NCI-H2196 (cell line): ENCODE data around the gene RBM5.

Source experiments
- DNase-seq: peaks from one replicate; lab custom pipeline; 2025; ENCODE audit not compliant: unreplicated experiment; lab: John Stamatoyannopoulos, UW

RBM5 gene

GRCh38 chr3:50138266-50139200 is 49.8 kb downstream of the RBM5 start:
- peak; percentile 31 for DNase-seq

DNA sequence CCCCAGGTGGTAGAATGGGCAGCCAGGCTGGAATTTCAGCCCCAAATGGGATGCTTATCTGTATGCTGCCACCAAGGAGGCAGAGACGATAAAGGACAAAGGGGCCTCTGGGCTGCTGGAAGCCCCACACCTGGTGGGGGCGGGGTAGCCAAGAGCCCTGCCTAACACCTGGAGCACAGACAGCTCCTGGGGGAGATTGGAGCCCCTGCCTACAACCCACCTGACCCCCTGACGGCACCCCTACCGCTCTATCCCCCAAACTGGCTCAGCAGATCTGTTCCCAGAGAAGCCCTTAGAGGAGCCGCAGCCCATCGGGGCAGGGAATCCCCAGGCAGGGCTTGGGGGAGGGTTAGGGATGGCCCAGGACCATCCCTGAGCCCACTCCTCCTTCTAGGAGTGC is 50.6 kb downstream of the RBM5 start:
- no peak for DNase-seq

DNA sequence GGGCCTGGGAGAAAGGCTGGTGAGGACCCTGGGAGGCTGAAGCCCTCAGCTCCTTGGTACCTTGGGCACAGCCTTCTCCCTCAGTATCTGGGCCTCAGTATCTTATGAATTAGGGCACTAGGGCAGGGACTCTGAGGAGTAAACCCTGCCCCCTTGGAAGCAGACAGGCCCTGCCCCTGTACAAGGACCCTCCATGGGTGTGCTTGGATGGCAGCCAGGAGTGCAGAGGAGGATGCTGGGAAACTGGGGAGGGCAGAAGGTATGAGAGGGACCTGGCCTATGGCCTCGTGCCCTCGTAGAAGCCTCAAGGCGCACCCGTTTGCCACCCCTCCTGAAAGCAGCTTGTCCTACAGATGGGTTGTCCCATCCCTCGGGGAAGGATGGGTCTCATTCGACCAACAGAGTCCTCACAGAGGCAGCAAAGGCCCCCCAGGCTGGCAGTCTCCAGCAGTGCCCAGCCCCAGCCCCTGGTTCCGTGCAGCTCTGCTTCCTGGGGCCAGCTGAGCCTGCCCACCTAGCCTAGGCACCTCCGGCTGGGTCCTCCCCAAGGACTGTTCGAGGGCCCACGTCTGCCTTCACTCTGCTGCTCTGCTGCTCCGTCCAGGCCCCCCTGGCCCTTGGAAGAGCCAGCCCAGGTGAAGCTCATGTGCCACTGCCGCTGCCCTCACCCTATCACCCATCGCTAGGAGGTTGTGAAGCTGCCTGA is 51.2 kb downstream of the RBM5 start:
- no peak for DNase-seq

- DNase-seq: no peak
Measured at GRCh38 chr3:50140990-50141389, 52.3 kb downstream of the RBM5 start.

- no peak for DNase-seq
Measured at GRCh38 chr3:50146316-50146901, 57.7 kb downstream of the RBM5 start.

DNA sequence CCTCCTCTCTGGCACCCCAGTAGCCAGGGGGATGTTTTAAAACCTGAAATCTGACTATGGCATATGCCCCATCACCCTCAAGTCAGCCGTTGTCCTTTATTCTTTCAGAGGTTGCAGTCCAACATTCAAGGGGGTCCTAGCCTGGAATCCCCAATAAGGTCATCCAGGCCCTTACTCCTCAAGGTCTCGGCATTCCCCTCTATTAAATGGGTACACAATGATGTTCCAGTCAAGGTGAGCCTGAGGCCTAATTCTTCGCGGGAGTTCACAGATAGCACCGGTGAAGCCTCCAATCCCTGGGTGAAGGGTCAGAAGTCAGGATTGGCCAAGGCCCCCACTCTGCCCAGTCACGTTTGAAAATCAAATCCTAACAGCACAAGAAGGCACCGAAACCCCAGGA is 58.3 kb downstream of the RBM5 start:
- DNase-seq: no peak

DNA sequence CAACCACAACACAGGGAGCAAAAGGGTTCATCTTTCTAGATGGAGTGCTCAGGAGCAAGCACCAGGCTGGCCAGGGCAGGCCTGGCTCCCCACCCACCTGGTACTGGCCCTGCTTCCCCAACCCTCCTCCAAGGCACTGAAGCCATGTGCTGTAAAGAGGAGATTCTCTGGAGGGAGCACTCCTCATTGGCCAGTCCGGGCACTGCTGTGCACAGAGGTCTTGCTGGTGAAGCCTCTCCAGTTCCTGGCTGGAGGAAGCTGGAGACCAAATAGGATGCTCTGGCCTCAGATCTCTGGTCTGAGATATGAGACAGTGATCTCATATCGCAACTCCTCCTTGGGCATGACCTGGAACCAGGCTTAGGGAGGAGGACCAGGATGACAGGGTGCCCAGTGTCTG is 58.7 kb downstream of the RBM5 start:
- no peak for DNase-seq

DNA sequence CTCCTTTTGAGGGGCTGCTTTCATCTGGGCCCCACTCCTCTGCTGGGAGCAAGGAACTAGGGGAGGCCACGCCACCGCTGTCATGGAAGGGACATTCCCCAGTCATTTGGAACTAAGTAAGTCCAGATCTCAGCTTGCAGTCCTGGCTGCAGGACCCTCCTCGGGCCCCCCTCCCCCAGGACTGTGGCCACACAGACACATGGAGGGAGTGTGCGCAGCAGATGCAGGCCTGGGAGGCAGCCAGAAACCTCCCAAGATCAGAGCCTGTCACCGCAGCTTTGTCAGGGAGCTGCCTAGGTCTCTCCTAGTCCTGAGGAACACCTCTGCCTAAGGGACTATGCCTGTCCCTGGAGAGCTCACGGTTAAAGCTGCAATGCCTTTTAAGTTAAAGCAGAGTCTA is 59.1 kb downstream of the RBM5 start:
- no peak for DNase-seq

DNA sequence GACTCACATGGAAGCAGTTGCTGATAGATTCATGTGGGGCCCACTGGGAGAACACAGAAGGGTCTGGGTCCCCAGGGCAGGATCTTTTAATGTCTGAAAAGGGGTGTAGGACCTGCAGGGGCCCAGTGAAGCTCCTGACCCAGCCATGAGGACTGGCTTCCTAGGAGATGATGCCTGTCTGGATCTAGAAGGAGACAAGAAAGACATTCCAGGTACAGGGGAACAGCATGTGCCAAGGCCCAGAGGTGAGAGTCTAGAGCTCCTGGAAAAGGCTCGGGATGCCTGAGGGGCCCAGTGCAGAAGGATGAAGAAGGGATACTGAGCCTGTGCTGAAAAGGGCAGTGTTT is 61.7 kb downstream of the RBM5 start:
- DNase-seq: no peak

GRCh38 chr3:50150863-50151686 is 62.4 kb downstream of the RBM5 start:
- no peak for DNase-seq

GRCh38 chr3:50151728-50152127 is 63.0 kb downstream of the RBM5 start:
- DNase-seq: no peak

DNA sequence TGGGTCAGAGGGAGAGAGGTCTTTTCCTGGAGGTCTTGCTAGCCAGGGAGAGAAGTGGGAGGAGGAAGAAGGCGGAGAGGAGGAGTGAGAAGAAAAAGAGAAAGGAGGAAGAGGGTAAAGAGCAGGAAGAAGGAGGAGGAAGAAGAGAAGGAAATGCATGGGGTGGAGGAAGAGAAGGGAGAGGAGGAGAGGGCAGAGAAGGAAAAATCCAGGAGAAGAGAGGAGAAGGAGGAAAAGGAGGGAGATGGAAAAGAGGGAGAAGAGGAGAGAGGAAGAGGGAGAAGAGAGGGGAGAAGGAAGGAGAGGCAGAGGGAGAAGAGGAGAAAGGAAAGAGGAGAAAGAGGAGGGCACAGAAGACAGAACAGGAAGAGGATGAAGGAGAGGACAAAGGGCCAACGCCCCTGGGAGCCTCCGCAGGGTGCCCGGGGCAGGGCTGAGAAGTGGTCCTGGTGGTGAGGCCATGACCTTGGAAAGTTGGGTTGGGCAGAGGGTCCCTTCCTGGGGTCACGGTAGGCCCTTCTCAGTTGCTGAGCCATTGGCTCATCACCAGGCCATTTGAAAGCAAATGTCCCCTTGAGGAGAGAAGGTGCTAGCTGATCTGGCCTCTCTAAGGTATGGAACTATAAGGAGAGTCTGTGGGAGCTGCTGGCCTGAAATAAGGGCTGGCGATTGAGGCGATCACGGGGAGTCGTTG is 65.2 kb downstream of the RBM5 start:
- DNase-seq: no peak

DNA sequence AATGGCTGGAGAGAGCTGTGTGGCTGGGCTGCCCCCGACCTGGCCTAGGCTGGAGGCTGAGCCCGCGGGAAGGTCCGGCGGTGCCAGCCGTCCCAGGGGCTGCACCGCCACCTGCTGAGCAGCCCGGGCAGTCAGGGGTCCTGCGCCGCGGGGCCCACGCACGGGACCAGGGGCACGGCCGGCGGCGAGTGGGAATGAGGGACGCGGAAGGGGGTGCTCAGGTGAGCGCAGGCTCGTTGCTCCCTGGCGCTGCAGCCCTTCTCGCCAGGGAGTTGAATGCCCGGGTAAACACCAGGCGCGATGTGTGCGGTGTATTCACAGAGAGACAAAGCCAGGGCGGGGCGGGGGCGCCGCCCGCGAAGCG is 65.7 kb downstream of the RBM5 start:
- no peak for DNase-seq

DNA sequence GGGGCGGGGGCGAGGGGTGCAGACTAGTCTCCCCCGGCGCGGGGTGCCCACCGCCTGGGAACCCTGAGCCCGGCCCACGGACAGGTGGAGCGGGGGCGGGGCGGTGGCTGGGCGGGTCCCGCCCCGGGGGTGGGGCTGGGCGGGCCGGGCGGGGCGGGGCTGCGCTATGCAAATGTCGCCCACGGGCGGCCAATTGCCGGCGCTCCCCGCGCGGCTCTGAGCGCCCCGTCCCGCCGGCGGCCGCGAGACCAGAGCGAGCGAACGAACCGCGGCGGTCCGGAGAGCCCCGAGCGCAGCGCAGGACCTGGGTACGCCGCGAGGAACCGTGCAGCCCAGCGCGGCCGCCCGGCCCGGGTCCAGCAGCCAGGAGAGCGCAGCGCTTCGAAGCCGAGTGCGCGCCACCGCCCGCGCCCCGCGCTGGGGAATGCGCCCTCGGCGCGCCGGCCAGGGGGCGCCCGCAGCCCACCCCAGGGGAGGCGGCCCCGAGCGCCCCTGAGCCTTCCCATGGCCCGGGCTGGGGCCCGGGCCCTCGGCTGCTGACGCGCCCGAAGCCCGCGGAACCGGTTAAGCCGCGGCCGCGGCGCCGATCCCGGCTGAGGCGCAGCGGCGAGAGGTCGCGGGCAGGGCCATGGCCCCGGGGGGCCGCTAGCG is 66.2 kb downstream of the RBM5 start, which contains the start of gene SEMA3F:
Gene SEMA3F (plus strand): TSS at position 485 of the 651 bp plus-strand sequence. CDS start 4,299 bp downstream, outside the sequence.
- peak; percentile 40 for DNase-seq

DNA sequence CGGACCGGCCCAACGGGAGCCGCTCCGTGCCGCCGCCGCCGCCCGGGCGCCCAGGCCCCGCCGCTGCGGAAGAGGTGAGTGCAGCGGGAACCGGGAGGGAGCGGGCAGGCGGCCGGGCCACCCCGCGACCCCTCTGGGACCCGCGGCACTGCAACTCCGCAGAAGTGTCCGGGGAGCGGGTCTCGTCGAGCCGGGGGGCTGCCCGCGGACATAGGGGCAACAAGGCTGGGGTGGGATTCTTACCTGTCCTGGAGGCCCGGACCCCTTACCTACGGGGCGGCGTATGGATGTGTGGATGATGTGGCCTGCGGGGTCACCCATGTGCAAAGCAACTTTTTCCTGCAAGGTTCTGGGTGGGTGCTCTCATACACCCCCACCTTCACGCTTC is 66.8 kb downstream of the RBM5 start:
- DNase-seq: no peak

DNA sequence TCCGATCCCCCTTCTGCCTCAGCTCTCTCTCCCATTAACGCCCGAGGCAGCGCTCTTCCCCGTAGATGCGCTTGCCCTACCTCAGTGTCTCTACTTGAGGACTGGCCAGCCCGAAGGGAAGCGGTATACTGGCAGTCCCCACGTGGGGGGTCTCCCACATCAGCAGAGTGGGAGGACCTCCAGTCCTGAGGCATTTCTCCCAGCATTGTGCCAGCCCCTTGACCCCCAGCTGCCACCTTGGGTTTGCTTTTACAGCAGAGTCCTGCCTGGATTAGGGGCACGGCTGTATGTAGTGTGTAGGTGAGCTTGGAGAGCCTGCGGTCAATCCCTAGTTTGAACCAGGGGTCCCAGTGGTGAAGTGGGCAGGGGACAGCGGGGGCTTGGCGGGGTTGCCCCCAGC is 67.2 kb downstream of the RBM5 start:
- no peak for DNase-seq

DNA sequence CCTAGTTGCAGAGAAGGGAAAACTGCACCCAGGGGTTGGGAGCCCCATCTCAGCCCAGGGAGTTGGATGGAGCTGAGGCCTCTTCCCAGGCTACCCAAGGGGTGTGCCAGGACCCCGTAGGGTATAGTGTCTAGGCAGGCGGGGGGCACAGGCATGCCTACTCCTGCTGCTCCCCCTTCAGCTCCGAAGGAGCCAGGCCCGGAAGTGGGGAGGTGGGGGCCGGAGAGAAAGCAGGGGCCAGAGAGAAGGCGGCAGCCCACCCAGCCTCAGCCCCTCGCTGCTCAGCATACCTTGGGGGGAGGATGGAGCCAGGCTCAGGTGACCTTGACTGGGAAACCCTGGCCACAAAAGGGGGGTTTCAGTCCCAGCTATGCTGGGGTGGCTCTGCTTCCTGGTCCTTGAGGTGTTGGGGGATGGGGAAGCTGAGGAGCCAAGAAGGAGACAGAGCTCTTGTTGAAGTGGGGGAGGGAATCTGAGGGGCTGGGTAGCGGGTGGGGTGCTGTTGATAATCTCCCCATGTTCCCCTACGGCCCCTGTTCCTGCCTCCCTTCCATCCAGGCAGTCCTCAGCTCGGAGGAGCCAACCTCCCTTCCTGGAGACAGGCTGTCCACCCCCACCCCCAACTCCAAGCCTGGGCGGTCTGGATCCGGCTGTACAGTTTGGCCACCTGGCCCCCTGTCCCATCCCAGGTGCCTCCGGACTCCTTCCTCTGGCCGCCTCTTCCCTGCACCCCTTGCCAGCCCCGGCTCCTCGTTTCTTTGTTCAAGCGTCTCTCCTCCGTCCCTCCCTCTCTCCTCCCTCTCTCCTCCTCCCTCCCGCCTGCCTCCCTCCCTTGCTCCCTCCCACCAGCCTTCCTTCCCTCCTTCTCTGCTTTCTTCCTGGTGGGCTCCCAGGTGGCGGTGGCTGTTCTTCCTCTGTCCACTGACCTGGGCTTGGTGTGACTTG is 68.1 kb downstream of the RBM5 start:
- DNase-seq: no peak

DNA sequence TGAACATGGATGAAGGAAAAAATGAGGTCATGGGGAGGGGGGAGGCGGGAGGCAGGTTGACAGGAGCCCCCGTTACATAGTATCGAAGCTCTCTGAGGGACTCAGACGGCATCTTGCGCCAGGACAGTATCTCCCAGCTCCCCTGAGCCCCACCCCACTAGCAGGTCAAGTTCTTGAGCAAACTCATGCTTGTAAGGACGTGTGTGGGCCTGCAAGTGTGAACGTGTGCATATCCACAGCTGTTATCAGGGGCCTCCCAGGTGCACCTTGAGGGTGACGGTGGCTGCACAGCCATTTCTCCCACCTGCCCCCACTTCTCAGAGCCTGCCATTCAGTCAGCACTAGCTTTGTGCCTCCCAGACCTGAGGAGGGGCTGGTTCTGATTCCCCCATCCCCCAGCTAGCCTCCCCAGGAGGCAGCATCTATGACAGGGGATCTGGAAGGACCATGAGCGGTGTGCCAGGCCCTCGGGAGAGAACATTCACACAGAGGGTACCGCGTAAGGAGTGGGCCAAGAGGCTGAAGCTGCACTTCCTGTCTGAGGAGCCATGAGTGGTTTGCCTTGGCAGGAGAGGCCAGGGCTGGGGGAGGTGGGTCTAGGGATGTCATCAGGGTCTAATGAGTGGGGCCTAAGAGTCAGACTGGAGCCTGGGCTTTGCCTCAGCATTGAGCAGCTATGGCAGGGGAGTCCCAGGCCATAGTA is 69.3 kb downstream of the RBM5 start:
- no peak for DNase-seq
